OCI-LY1 (cell line): ENCODE results near the gene ANKRD13C.

Experiments
- H2AFZ ChIP-seq: fragments of 200-600 bp; sonication (generic), shearing (Covaris generic); 2 replicates; pipeline ENCODE4 v1.6.0; 2014; ENCODE audit warnings: antibody characterized with exemption, mild to moderate bottlenecking, low read length
- H3F3A ChIP-seq: fragments of 200-600 bp; sonication (generic), shearing (Covaris generic); 2 replicates; pipeline ENCODE4 v1.6.0; 2014; ENCODE audit warnings: mild to moderate bottlenecking, antibody characterized with exemption, low read length, moderate library complexity; ENCODE audit not compliant: insufficient read depth
- H3K27ac ChIP-seq: fragments of 200-600 bp; sonication (generic); 2 replicates; pipeline ENCODE4 v1.5.1; 2014; ENCODE audit warnings: low read length, mixed run types, mild to moderate bottlenecking, low read depth; ENCODE audit not compliant: poor library complexity, severe bottlenecking
- H3K27me3 ChIP-seq: fragments of 200-600 bp; sonication (generic); 2 replicates; pipeline ENCODE4 v1.6.0; 2014; ENCODE audit warnings: antibody characterized with exemption, mild to moderate bottlenecking, low read length, moderate library complexity; ENCODE audit not compliant: insufficient read depth
- H3K36me3 ChIP-seq: fragments of 200-600 bp; sonication (generic); 2 replicates; pipeline ENCODE4 v1.6.1; 2014; ENCODE audit warnings: mild to moderate bottlenecking, antibody characterized with exemption, low read length, moderate library complexity, mixed read lengths; ENCODE audit not compliant: insufficient read depth
- H3K4me1 ChIP-seq: fragments of 200-600 bp; sonication (generic); 2 replicates; pipeline ENCODE4 v1.5.1; 2014; ENCODE audit warnings: mild to moderate bottlenecking, low read length, moderate library complexity; ENCODE audit not compliant: insufficient read depth, severe bottlenecking
- H3K4me2 ChIP-seq: fragments of 200-600 bp; sonication (generic), shearing (Covaris generic); 2 replicates; pipeline ENCODE4 v1.6.1; 2014; ENCODE audit warnings: low read length
- H3K4me3 ChIP-seq: fragments of 200-600 bp; sonication (generic); 2 replicates; pipeline ENCODE4 v1.5.1; 2014; ENCODE audit warnings: low read length, low read depth, mild to moderate bottlenecking, mixed read lengths; ENCODE audit not compliant: poor library complexity, severe bottlenecking
- H3K79me2 ChIP-seq: fragments of 200-600 bp; shearing (Covaris generic); 2 replicates; pipeline ENCODE4 v1.6.1; 2016; ENCODE audit warnings: mixed run types, low read length, mixed read lengths; ENCODE audit not compliant: insufficient read depth
- H3K9ac ChIP-seq: fragments of 200-600 bp; sonication (generic), shearing (Covaris generic); 2 replicates; pipeline ENCODE4 v1.6.1; 2014; ENCODE audit warnings: mild to moderate bottlenecking, low read length, mixed read lengths
- H3K9me2 ChIP-seq: fragments of 200-600 bp; sonication (generic), shearing (Covaris generic); 2 replicates; pipeline ENCODE4 v1.6.1; 2014; ENCODE audit warnings: low read depth, mild to moderate bottlenecking, low read length, mixed read lengths
- H3K9me3 ChIP-seq: fragments of 200-600 bp; shearing (Covaris generic); 2 replicates; pipeline ENCODE4 v1.6.1; 2014; ENCODE audit warnings: low read length, mixed read lengths
- H4K20me1 ChIP-seq: fragments of 200-600 bp; sonication (generic), shearing (Covaris generic); 2 replicates; pipeline ENCODE4 v1.6.0; 2016; ENCODE audit warnings: mild to moderate bottlenecking, low read length; ENCODE audit not compliant: insufficient read depth
- CTCF ChIP-seq: fragments of 200-600 bp; sonication (generic), shearing (Covaris generic); IDR thresholded peaks from 2 replicates; pipeline ENCODE4 v1.5.1; 2017; ENCODE audit warnings: mild to moderate bottlenecking, antibody characterized with exemption, low read length, moderate library complexity, mixed read lengths
- EZH2 ChIP-seq: fragments of 200-600 bp; sonication (generic), shearing (Covaris generic); IDR thresholded peaks from 2 replicates; pipeline ENCODE4 v1.8.0; 2017; ENCODE audit warnings: borderline replicate concordance, mixed run types, mild to moderate bottlenecking, antibody characterized with exemption, low read length, moderate library complexity, mixed read lengths

The ANKRD13C gene

GRCh38 chr1:70314706-70315304 lies 39.7 kb downstream of the ANKRD13C start:
- Histone ChIP-seq H3K9me3 (no peaks in the 10 kb centered on the region), H3K79me2 (no peaks in the 10 kb centered on the region), H3K9ac (no peak overlapping the region), H2AFZ (no peak overlapping the region), H3F3A (no peaks in the 10 kb centered on the region), H3K27me3 (no peaks in the 10 kb centered on the region), H3K9me2 (no peaks in the 10 kb centered on the region), H3K4me2 (no peak overlapping the region), H3K4me3 (no peak overlapping the region), H4K20me1 (no peaks in the 10 kb centered on the region), H3K36me3 (no peaks in the 10 kb centered on the region; the same call in 1 of the 2 replicates), H3K27ac (no peak overlapping the region), H3K4me1 (no peaks in the 10 kb centered on the region)
- TF ChIP-seq EZH2 (no peak), CTCF (no peak)

GRCh38 chr1:70311369-70311768 lies 43.2 kb downstream of the ANKRD13C start:
- H3K4me3 ChIP-seq: no peak overlapping the region
- no peak overlapping the region for H3K4me2 ChIP-seq
- no peak overlapping the region for H3K27ac ChIP-seq
- no peak overlapping the region for H3K9ac ChIP-seq
- no peaks in the 10 kb centered on the region for H3F3A ChIP-seq
- TF ChIP-seq EZH2: no peak
- no peak for TF ChIP-seq CTCF
- H4K20me1 ChIP-seq: no peaks in the 10 kb centered on the region
- H3K4me1 ChIP-seq: no peaks in the 10 kb centered on the region
- H3K9me3 ChIP-seq: no peaks in the 10 kb centered on the region
- no peaks in the 10 kb centered on the region for H3K27me3 ChIP-seq
- H3K36me3 ChIP-seq: peaks cover 20% of the 10 kb centered on the region
- no peak overlapping the region for H2AFZ ChIP-seq
- no peaks in the 10 kb centered on the region for H3K9me2 ChIP-seq
- no peaks in the 10 kb centered on the region for H3K79me2 ChIP-seq

GRCh38 chr1:70299472-70299871 lies 55.0 kb downstream of the ANKRD13C start:
- Histone ChIP-seq H3K27ac (no peak overlapping the region), H3K79me2 (no peaks in the 10 kb centered on the region), H3K9me3 (no peaks in the 10 kb centered on the region), H4K20me1 (no peaks in the 10 kb centered on the region), H3K9me2 (no peaks in the 10 kb centered on the region), H3K9ac (no peak overlapping the region), H3K4me3 (no peak overlapping the region), H3K36me3 (peaks cover 49% of the 10 kb centered on the region), H2AFZ (no peak overlapping the region), H3K4me2 (no peak overlapping the region), H3K4me1 (no peaks in the 10 kb centered on the region), H3K27me3 (no peaks in the 10 kb centered on the region), H3F3A (no peaks in the 10 kb centered on the region)
- TF ChIP-seq EZH2 (no peak), CTCF (no peak)
